A549 treated with AZD2906 at 1 μM for 4 hours (cell line): ENCODE measurements around the gene MPP4. TPM values are rescaled to one million over a fixed set of nuclear protein-coding genes. Genes with fewer than 3 reads are reported as not detected.

Source experiments
- total RNA-seq: library from RNA; stranded (reverse); fragments of 200-300 nt; extraction: Qiagen RNA extraction; gene quantifications from 5 replicates; pipeline ENCODE4 v1.2.3, GENCODE V29; 2022

Gene MPP4, protein sequence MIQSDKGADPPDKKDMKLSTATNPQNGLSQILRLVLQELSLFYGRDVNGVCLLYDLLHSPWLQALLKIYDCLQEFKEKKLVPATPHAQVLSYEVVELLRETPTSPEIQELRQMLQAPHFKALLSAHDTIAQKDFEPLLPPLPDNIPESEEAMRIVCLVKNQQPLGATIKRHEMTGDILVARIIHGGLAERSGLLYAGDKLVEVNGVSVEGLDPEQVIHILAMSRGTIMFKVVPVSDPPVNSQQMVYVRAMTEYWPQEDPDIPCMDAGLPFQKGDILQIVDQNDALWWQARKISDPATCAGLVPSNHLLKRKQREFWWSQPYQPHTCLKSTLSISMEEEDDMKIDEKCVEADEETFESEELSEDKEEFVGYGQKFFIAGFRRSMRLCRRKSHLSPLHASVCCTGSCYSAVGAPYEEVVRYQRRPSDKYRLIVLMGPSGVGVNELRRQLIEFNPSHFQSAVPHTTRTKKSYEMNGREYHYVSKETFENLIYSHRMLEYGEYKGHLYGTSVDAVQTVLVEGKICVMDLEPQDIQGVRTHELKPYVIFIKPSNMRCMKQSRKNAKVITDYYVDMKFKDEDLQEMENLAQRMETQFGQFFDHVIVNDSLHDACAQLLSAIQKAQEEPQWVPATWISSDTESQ
- 0.05 to 0.24 TPM (median 0.07 TPM) in 4 of 5 replicates, not detected in the other for total RNA-seq

DNA sequence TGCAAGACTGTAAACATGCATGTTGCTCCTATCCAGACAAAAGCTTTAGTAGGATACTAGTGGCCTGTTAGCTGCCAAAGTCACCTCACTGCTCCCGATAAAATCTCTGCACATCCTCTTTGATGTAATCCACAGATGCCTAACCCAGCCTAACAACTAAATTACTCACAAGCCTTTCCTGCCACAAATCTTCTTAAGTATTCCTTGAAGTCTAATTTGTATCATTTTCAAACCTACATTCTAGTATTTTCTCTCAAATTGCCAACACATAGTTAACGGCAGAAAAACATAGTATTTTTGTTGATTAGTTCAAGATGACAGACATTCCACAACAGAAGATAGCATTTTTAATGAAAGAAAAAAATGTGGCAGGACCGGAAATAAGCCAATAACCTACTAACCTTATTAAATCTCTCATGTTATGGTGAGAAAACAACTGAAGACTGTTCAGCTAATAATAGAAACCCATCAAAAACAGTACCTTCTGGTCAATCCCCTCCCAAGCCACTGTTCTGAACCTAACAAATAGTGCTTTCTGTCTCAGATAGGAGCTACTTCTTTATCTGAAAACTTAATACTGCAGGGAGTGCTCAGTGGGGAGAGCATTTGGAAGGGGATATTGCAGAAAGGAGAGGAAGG lies at the start of gene MPP4:
Gene MPP4 (minus strand): TSS at position 57 of the 639 bp plus-strand sequence. CDS start 4,690 bp downstream, outside the sequence.

DNA sequence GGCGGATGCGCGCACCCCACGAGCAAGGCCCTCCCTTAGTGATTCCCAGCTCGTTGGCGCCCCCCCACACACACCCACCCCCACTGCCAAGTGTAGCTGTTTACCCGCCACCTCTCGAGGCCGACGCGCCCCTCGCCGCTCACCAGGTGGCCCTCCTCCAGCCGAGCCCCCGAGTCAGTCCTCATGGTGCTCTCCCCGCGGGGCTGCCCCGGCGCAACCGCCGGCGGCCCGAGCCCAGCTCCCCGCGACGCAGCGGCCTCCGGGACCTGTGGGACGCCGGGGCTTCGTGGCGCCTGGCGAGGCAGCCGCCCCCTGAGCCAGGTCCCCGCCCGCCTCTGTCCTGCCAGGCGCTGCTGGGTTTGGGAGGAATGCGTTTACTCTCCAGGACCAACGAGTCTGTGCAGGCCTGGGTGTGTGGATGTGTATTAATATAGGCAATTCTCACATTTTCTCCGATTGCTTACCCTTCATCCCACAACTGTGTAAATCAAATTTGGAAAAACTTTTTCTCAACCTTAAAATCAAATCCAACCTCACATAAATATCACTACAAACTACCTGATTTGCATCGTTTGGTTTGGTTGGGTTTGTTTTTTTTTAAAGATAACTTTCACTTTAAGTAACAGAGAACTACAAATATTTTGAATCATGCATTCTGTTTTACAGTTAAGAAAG lies 55.1 kb downstream of the MPP4 start, which contains the start of gene TMEM237:
Gene TMEM237 (minus strand): TSS at position 288 of the 675 bp plus-strand sequence. CDS start 103 bp downstream, at position 185.

Other genes with a start within 250 kb of the MPP4 start
- 11.6 to 16.5 TPM (median 12.9 TPM) in 5 replicates for gene TRAK2, start 247.2 kb downstream of the MPP4 start, total RNA-seq
- 18.1 to 25.4 TPM (median 23.8 TPM) in 5 replicates for gene STRADB, start 246.9 kb downstream of the MPP4 start, total RNA-seq
- 16.1 to 21.4 TPM (median 18.2 TPM) in 5 replicates for gene TMEM237, start 55.1 kb downstream of the MPP4 start, total RNA-seq
- gene ALS2, start 82.3 kb upstream of the MPP4 start, total RNA-seq: 9.9 to 14.2 TPM (median 10.8 TPM) in 5 replicates
- gene CDK15, start 107.9 kb upstream of the MPP4 start, total RNA-seq: not detected in 5 replicates